Bronchial epithelial cell (primary cell): ENCODE measurements around the gene CXCR6. TPM values are rescaled to one million over a fixed set of nuclear protein-coding genes. Genes with fewer than 3 reads are reported as not detected.

Experiments
- DNase-seq: peaks from one replicate; pipeline ENCODE4 v3.0.0-alpha.2; 2010; ENCODE audit warnings: low read depth
- FAIRE-seq: peaks from 2 replicates; lab custom pipeline; 2011; peaks lifted over from hg19 to GRCh38; lab: Jason Lieb, UNC
- H3K27me3 ChIP-seq: 2 replicates; pipeline ENCODE4 v1.5.1; 2011; ENCODE audit warnings: low read length; ENCODE audit not compliant: control insufficient read depth, insufficient read depth
- H3K36me3 ChIP-seq: 2 replicates; pipeline ENCODE4 v1.5.1; 2011; ENCODE audit warnings: low read length; ENCODE audit not compliant: control insufficient read depth, insufficient read depth
- H3K4me3 ChIP-seq: 2 replicates; pipeline ENCODE4 v1.5.1; 2011; ENCODE audit warnings: mild to moderate bottlenecking, low read depth, low read length, control low read depth
- CTCF ChIP-seq: IDR thresholded peaks from 2 replicates; pipeline ENCODE4 v1.5.1; 2011; ENCODE audit warnings: mild to moderate bottlenecking, moderate library complexity, low read length, control low read depth, inconsistent platforms; ENCODE audit not compliant: insufficient read depth, severe bottlenecking
- total RNA-seq: library from RNA; depleted of rRNA; stranded (reverse); fragments of >200 nt; gene quantifications from 2 replicates; pipeline ENCODE4 v1.2.1, GENCODE V29; 2014

CXCR6 gene
- total RNA-seq, 1 donor from 2014 or later, result not detected

DNA sequence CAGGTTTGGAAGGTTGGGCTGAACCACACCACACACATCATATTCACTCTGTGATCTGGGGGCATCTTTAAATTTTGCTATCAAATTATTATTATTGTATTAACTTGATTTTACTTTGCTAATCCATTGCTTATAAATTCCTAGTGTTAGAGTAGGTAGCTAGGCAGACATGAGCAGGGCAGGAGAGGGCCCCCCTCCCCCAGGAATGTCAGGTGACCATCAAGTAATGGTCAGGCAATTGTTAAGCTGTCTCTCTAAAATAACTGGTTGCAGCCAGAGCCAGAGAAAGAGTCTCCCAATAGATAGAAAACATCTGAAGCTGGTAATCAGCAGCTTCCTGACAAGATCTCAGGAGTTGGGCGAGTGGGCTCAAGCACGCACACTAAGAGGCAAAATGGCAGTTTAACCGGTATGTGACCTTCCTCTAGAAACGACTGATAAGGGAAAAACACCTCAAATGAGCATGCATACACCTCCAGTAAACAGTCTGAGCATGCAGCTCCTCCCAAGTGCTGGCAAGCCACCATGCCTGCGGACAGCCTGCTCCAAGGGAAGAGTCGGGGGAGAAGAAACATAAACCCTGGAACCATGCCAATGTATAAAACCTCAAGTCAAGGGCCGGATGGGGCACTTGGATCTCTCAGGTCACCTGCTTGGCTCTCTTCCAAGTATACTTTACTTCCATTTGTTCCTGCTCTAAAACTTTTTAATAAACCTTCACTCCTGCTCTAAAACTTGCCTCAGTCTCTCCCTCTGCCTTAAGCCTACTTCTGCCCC is 3.1 kb upstream of the CXCR6 start:
- H3K36me3 ChIP-seq, result peaks cover 2% of the 10 kb centered on the region
- no peak for TF ChIP-seq CTCF
- H3K4me3 ChIP-seq, result no peak overlapping the region
- H3K27me3 ChIP-seq, result no peaks in the 10 kb centered on the region
- DNase-seq (no peak), FAIRE-seq (peak; percentile 7)

GRCh38 chr3:45940781-45941365 is 2.4 kb upstream of the CXCR6 start:
- DNase-seq, result peak; percentile 20
- H3K4me3 ChIP-seq, result no peak overlapping the region
- no peak for TF ChIP-seq CTCF
- no peak for FAIRE-seq
- H3K36me3 ChIP-seq, result peaks cover 2% of the 10 kb centered on the region
- H3K27me3 ChIP-seq, result no peaks in the 10 kb centered on the region

- FAIRE-seq (no peak), DNase-seq (no peak)
- no peak overlapping the region for H3K4me3 ChIP-seq
- peaks cover 2% of the 10 kb centered on the region for H3K36me3 ChIP-seq
- TF ChIP-seq CTCF, result no peak
- no peaks in the 10 kb centered on the region for H3K27me3 ChIP-seq
Observed at GRCh38 chr3:45942051-45942825, 1.0 kb upstream of the CXCR6 start.

DNA sequence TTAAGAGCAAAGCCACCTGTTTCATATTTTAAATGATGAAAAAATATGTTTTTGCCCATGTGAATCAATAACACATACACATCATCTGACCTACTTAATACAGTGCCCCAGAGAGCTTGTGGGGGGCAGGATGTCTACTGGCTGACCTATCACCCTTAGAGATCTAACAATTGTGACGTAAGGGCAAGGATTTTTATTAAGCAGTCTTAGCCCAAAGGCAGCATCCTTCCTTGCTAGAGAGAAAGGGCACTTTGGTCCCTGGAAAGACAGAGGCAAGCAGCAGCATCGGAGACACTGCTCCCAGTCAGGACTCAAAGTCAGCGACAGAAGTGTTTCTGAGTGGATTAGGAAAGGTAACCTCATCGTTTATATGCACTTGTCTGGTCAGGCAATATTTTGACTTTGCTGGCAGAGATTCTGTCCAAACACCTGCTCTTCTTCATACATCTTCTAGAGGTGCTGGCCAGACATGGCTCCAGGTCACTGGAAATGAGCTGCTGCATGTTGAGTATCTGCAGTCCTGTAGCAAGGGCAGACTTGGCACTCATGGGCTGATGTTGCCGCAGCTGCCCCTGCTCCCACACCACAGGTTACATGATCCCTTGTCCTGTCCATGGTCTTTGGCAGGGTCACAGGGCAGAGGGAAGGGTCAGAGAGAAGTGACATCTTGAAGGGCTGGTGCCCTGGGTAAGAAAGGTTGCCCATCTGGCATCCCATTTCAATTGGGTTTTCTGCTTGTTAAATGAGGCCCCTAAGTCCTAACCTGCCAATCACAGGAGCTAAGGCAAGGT is 1.8 kb downstream of the CXCR6 start:
- no peak for FAIRE-seq
- H3K36me3 ChIP-seq, result peaks cover 7% of the 10 kb centered on the region

More for the DNA sequence above, 1.8 kb downstream of the CXCR6 start:
- Histone ChIP-seq H3K27me3 (no peaks in the 10 kb centered on the region), H3K4me3 (no peak overlapping the region)
- DNase-seq, result no peak
- TF ChIP-seq CTCF, result no peak
